GM18519 (cell line): ENCODE data around the gene DLL4.

Experiments used
- ATAC-seq: cut with Tn5 transposase; IDR thresholded peaks from one replicate; pipeline ENCODE4 v1.9.1; 2021; ENCODE audit warnings: mild to moderate bottlenecking, moderate library complexity; ENCODE audit not compliant: unreplicated experiment, low FRiP score

The DLL4 gene

GRCh38 chr15:40928821-40929659 lies at the start of gene DLL4:
DLL4 (plus strand) TSS chr15:40929340; CDS start chr15:40929669, 329 bp downstream.
- ATAC-seq = no peak

- no peak for ATAC-seq
Measured at GRCh38 chr15:40879609-40880008, 49.5 kb upstream of the DLL4 start.

- ATAC-seq = no peak
Measured at GRCh38 chr15:40881351-40881750, 47.8 kb upstream of the DLL4 start.

DNA sequence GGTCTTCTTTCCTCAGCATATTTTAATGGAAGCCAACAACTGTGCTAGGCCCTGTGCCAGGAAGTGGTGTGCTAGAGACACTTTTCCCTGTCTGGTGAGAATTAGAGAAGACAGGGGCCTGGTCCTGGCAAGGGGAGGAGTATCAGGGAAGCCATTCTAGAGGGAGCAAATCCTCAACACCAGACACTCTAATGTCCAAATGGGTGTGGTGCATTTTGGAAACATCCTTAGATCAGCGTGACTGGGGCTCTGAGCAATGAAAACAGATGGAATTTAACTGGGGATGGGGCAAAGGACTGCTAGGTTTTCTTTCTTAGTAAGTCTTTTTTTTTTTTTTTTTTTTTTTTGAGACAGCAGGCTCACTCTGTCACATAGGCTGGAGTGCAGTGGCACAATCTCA lies 42.6 kb upstream of the DLL4 start:
- no peak for ATAC-seq

GRCh38 chr15:40889112-40889511 lies 40.0 kb upstream of the DLL4 start:
- no peak for ATAC-seq

DNA sequence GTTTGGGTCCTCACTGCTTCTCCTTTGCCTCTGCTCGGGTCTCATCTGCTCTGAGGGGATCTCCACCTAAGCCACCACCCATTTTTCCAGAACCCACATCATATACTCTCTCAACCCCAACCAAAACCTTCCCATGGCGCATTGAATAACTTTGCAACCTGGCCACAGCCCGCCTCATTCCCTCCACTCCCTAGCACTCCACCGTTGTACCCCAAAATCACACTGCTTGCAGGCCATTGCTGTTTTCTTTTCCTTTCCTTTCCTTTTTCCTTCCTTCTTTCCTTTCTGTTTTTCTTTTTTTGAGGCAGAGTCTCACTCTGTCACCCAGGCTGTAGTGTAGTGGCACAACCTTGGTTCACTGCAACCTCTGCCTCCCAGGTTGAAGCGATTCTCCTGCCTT lies 38.0 kb upstream of the DLL4 start:
- no peak for ATAC-seq

DNA sequence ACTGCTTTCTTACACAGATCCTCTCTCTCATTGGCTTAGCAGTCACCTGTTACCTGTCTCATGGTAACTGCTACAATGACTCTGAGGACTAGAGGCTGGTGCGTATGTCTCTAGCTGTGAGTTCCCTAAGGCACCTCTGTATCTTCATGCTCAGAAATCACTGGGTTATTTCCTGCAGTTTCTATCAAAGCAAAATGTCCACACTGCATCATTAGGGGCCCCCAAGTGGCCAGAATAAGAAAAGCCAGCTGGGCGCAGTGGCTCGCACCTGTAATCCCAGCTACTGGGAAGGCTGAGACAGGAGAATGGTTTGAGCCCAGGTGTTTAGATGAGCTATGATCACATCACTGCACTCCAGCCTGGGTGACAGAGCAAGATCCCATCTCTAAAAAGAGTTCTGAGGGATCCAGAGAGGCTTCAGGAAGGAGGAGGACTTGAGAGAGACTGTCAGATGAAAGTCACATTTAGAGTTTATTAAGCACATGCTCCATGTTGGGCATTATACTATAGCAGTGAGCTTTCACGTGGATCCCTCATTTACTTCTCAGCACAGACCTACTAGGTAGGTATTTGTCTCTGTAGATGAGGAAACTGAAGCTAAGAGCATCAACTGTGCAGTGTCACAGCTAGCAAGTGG lies 37.2 kb upstream of the DLL4 start:
- ATAC-seq = no peak

- no peak for ATAC-seq
Measured at GRCh38 chr15:40892447-40893012, 36.6 kb upstream of the DLL4 start.

DNA sequence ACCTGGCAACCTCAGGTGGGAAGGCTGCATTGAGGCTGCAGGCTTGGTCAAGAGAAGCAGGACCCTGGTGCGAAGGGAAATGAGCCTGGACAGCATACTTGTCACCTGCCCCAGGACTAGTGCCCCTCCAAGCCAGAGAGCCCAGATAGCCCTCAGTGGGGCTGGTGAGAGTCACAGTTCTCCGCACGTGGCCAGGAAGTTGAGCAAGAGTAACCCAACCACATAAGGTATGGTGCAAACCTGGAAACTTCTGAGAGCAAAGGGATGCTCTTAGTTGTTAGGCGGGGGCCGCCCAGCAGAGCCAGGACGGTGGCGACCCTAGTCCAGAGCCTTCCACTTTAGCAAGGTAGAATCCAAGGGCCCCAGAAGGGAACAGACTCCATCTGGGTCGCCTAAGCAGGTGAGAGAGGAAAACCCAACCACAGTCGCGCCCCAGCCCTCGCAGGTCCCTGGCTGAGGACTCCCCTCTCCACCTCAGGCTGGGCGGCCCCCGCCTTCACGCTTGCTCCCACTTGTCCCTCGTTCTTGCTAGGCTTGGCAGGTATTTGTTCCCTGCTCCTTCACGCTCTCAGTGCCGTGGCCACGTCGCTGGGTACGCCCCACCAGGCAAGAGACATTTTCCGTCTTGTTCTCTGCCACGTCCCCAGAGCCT lies 36.0 kb upstream of the DLL4 start:
- no peak for ATAC-seq

DNA sequence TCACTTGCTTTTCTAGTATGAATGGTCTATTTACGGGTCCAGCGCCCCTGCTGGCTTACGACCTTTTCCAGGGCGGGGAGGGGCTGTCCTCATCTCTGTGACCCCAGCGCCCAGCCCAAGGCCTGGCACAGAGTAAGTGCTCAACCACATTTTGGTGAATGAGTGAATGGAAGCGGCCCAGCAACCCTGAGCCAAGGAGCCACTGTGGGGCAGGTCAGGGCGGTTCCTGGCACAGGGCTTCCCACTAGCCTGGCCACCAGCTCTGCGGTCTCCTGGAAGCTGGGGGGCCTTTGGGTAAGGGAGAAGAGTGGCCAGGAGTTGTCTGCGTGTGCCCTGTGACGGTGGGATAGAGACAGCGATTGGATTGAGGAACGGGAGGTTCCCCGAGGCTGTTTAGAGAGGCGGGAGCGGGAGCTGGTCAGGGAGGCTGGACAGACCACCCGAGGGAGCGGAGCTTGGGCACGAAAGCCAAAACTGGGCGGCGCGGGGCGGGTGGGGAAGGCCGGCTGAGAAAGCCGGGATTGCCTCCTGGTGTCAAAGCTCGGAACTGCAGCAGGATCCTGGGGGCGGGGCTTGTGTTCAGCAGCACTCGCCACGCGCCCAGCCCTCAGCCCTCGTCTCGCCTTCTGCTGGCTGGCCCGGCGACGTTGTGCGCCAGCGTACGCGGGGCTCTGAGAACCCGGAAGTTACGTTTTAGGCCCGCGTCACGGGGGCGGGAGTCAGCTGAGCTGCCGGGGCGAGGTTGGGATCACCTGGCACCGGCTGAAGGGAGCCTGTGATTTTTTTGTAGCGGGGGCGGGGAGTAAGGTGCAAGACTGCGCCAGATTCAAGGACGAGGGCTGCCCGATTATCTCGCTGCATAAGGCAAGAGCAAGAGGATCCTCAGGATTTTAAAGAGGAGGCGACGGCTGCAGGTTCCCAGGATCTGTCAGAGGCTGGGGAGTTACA lies 35.1 kb upstream of the DLL4 start, which contains the start of gene VPS18:
VPS18 (plus strand) TSS at position 718 of the 948 bp plus-strand sequence. CDS start 319 bp downstream, outside the sequence.
- ATAC-seq = peak; percentile 71

GRCh38 chr15:40894681-40895448 lies 34.3 kb upstream of the DLL4 start:
- ATAC-seq = no peak

GRCh38 chr15:40899536-40900207 lies 29.5 kb upstream of the DLL4 start:
- no peak for ATAC-seq

GRCh38 chr15:40900256-40901052 lies 28.7 kb upstream of the DLL4 start:
- ATAC-seq = no peak

GRCh38 chr15:40901053-40901443 lies 28.1 kb upstream of the DLL4 start:
- ATAC-seq = no peak

GRCh38 chr15:40902605-40903561 lies 26.3 kb upstream of the DLL4 start:
- no peak for ATAC-seq

DNA sequence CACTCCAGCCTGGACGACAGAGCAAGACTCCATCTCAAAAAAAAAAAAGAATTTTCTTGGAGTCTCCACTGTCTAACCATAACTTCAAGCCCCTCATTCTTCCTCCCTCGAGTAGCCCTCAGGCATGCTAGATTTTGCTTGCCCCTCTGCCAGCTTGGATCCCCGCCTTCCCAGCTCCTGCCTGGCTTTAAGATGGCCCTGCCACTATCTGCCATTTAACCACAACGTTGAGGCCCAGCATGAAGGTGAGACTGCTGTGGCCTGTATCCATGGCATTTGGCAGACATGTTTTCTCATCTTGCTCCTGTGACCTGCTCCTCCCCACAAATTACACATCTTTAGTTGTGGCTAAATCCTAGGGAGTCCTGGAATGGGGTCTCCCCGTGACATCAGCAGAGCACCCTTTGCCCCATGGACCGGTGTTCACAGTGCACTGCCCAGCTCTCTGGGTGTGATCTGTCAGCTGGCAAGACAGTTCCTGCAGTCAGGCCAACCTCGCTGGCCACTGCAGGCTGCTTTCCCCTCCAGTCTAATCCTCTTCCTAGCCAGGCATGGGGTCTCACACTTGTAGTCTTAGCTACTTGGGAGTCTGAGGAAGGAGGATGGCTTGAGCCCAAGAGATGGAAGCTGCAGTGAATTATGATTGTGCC lies 24.5 kb upstream of the DLL4 start:
- ATAC-seq = no peak
